Heart left ventricle (tissue), 16 donors: ENCODE results near the gene OAT. TPM values are rescaled to one million over a fixed set of nuclear protein-coding genes. Genes with fewer than 3 reads are reported as not detected.

Experiments used
- ATAC-seq, 4 donors: fragments of 200-7000 bp; cut with Tn5 transposase; one replicate each; pipeline ENCODE4 v1.9.1; 2020 to 2022; ENCODE audit warnings: moderate library complexity in 4 of 4, mild to moderate bottlenecking in 3 of 4, moderate number of reproducible peaks in 1 of 4
- DNase-seq, 5 donors: peaks; one replicate each; pipeline ENCODE4 v3.0.0-alpha.2; 2020
- H3K27ac ChIP-seq, 12 donors: fragments of 200-600 bp; sonication (generic) in 4 of 12; one replicate each; pipeline versions ENCODE4 v1.5.0 to v1.8.0; 2016 to 2022; ENCODE audit warnings: mild to moderate bottlenecking in 2 of 12
- H3K27me3 ChIP-seq, 9 donors: fragments of 200-600 bp; sonication (generic) in 2 of 9; one replicate each; pipeline versions ENCODE4 v1.5.1 to v1.8.0; 2016 to 2022; ENCODE audit warnings: mild to moderate bottlenecking in 3 of 9
- H3K36me3 ChIP-seq, 9 donors: fragments of 200-600 bp; sonication (generic) in 2 of 9; one replicate each; pipeline versions ENCODE4 v1.5.0 to v1.8.0; 2018 to 2022; ENCODE audit warnings: mild to moderate bottlenecking in 2 of 9
- H3K4me1 ChIP-seq, 12 donors: fragments of 200-600 bp; sonication (generic) in 4 of 12; one replicate each; pipeline versions ENCODE4 v1.5.0 to v1.8.0; 2016 to 2022; ENCODE audit warnings: mild to moderate bottlenecking in 3 of 12
- H3K4me3 ChIP-seq, 12 donors: fragments of 200-600 bp; sonication (generic) in 4 of 12; one replicate each; pipeline versions ENCODE4 v1.5.0 to v1.8.0; 2017 to 2022; ENCODE audit warnings: mild to moderate bottlenecking in 9 of 12, moderate library complexity in 4 of 12
- H3K9me3 ChIP-seq, 12 donors: fragments of 200-600 bp; sonication (generic) in 4 of 12; one replicate each; pipeline versions ENCODE4 v1.5.0 to v1.8.0; 2016 to 2022; ENCODE audit warnings: mild to moderate bottlenecking in 1 of 12
- CTCF ChIP-seq, 12 donors: fragments of 200-600 bp; sonication (generic) in 4 of 12; IDR thresholded peaks; one replicate each; pipeline versions ENCODE4 v1.5.0 to v1.8.0; 2018 to 2022; ENCODE audit warnings: antibody characterized with exemption in 12 of 12, mild to moderate bottlenecking in 5 of 12
- POLR2A ChIP-seq, 2 donors: fragments of 450-650 bp; IDR thresholded peaks; one replicate each; pipeline ENCODE4 v1.6.1; 2017; ENCODE audit warnings: antibody characterized with exemption in 2 of 2, mild to moderate bottlenecking in 2 of 2, moderate library complexity in 2 of 2
- WGBS, 4 donors: extraction: QIAGEN DNeasy Blood & Tissue Kit in 2 of 4; methylation state at CpG; one replicate each; pipeline versions ENCODE4 v1.1.5 to v1.1.7; 2013 to 2018; 5-methylcytosine and 5-hydroxymethylcytosine counted together
- intact Hi-C, 10 donors: fragments of 100-400 bp; cut with DNase I; formaldehyde crosslinking; loops; one replicate each; pipeline versions ENCODE4 v1.11.1 to v1.14.2; 2022
- polyA plus RNA-seq, 2 donors: library from polyadenylated mRNA; stranded (reverse); fragments of 200-250 nt; gene quantifications; one replicate each; pipeline ENCODE4 v1.2.3, GENCODE V29; 2013
- total RNA-seq, 9 donors: library from RNA; depleted of rRNA in 2 of 9; stranded (reverse); fragments of >200 nt in 2 of 9; fragmentation: NEBNext Ultra II Directional in 3 of 9; extraction: Animal tissue kit (Norgen Biotek cat#: 25700) in 3 of 9; gene quantifications; one replicate each; pipeline versions ENCODE4 v1.1.0 to v1.2.4, GENCODE V29; 2016 to 2023
- donor health status: ischemic (EF 13 %, LVEDD 7.1; RV severe dilation, severe dysfunction).
- donor health status: healthy with polysubstance abuse.
- donor health status: DM: no; HTN: yes; CAD: no.
- donor health status: DM: no; HTN: no; CAD: no.
- donor health status: ischemic (EF 25% LVEDD 6.9; RV normal size, moderate dysfunction).
- donor health status: ischemic (EF 25% LVEDD 5.7; RV mildly dilated, moderate dysfunction).
- donor health status: healthy.
- donor health status: DM: yes; HTN: yes; CAD: no.
- donor health status: ischemic (EF 35%, LVEDD 5.7; RV mildly dilated, moderate dysfunction).
- donor health status: nonischemic (EF 11% LVEDD 7.7; RV severe dilation, severe dysfunction).
- donor health status: DM: yes; HTN: yes; CAD: no.
- donor health status: PGD.
- donor health status: ischemic (EF 29% LVEDD 5.4; RV normal size, mild dysfunction).
- donor health status: nonischemic (EF 23%, LVEDD 6.1; RV moderate dilation, normal function).

The OAT gene
- total and polyA plus RNA-seq, 11 donors = 9.3 to 56.1 (median 33.8) TPM

- Histone ChIP-seq H3K4me3 (peak within 1 kb of the TSS; percentile 64 to 89 (median 72)), H3K9me3 (no peaks in the 10 kb centered on the region), H3K36me3 (no peaks in the 10 kb centered on the region), H3K27me3 (peaks cover 0 to 3% (median 0%) of the 10 kb centered on the region in 9 donors), H3K4me1 (peaks cover 0 to 32% (median 12%) of the 10 kb centered on the region in 12 donors), H3K27ac (peak within 1 kb of the TSS; percentile 19 to 94 (median 87))
- ATAC-seq (peak; percentile 62 to 98 (median 94)), DNase-seq (peak; percentile 85 to 94 (median 90))
- TF ChIP-seq POLR2A (IDR thresholded peaks at IDR 0.05) (peak in 1 of 2 donors; percentile 51), CTCF (IDR thresholded peaks at IDR 0.05) (peak; percentile 24 to 74 (median 57))
- intact Hi-C loops = no loop called here
- 1 to 4% (median 2%) methylated on average over 31 to 81 of the region's 81 CpGs for WGBS, 4 donors
Measured at GRCh38 chr10:124461642-124462347, 43.1 kb upstream of the OAT start, which contains the start of gene LHPP. LHPP (plus strand) TSS chr10:124461823; CDS start chr10:124461863, 40 bp downstream.

GRCh38 chr10:124460144-124460543 lies 41.4 kb upstream of the OAT start:
- intact Hi-C loops = no loop called here
- ATAC-seq = no peak
- 69 to 91% (median 82%) methylated on average over 4 to 5 of the region's 5 CpGs for WGBS, 4 donors

GRCh38 chr10:124459395-124459794 lies 40.7 kb upstream of the OAT start:
- no peak for TF ChIP-seq POLR2A (IDR thresholded peaks at IDR 0.05)
- TF ChIP-seq CTCF (IDR thresholded peaks at IDR 0.05) = no peak
- Histone ChIP-seq H3K9me3 (no peaks in the 10 kb centered on the region), H3K27me3 (peaks cover 0 to 16% (median 7%) of the 10 kb centered on the region in 9 donors), H3K27ac (no peak overlapping the region), H3K4me1 (peaks cover 0 to 13% (median 7%) of the 10 kb centered on the region in 12 donors), H3K36me3 (no peaks in the 10 kb centered on the region), H3K4me3 (no peak overlapping the region)
- ATAC-seq = no peak
- DNase-seq = no peak
- intact Hi-C loops = no loop called here
- WGBS, 4 donors = 26 to 44% (median 36%) methylated on average over 1 of the region's 1 CpG

More at GRCh38 chr10:124460144-124460543, 41.4 kb upstream of the OAT start:
- H3K27me3 ChIP-seq = peaks cover 0 to 9% (median 5%) of the 10 kb centered on the region in 9 donors
- no peaks in the 10 kb centered on the region for H3K9me3 ChIP-seq
- no peak overlapping the region for H3K4me3 ChIP-seq
- DNase-seq = no peak
- H3K36me3 ChIP-seq = no peaks in the 10 kb centered on the region
- no peak for TF ChIP-seq POLR2A (IDR thresholded peaks at IDR 0.05)
- no peak for TF ChIP-seq CTCF (IDR thresholded peaks at IDR 0.05)
- no peak overlapping the region for H3K27ac ChIP-seq
- peaks cover 0 to 19% (median 10%) of the 10 kb centered on the region in 12 donors for H3K4me1 ChIP-seq

GRCh38 chr10:124458889-124459288 lies 40.2 kb upstream of the OAT start:
- H3K27me3 ChIP-seq = peaks cover 0 to 21% (median 12%) of the 10 kb centered on the region in 9 donors
- WGBS, 4 donors = 53 to 78% (median 62%) methylated on average over 2 of the region's 2 CpGs
- DNase-seq (no peak), ATAC-seq (no peak)
- TF ChIP-seq POLR2A (IDR thresholded peaks at IDR 0.05) = no peak
- TF ChIP-seq CTCF (IDR thresholded peaks at IDR 0.05) = no peak
- intact Hi-C loops = no loop called here
- H3K4me1 ChIP-seq = peaks cover 0 to 13% (median 3%) of the 10 kb centered on the region in 12 donors
- H3K4me3 ChIP-seq = no peak overlapping the region
- no peaks in the 10 kb centered on the region for H3K9me3 ChIP-seq
- H3K27ac ChIP-seq = no peak overlapping the region
- no peaks in the 10 kb centered on the region for H3K36me3 ChIP-seq
